Body of pancreas (tissue), 4 donors: ENCODE data around the gene ANKRD29. TPM values are rescaled to one million over a fixed set of nuclear protein-coding genes. Genes with fewer than 3 reads are reported as not detected.

Experiments
- ATAC-seq: fragments of 150-250 bp; one replicate; pipeline ENCODE4 v1.9.1; 2016
- DNase-seq, 4 donors: peaks; one replicate each; pipeline ENCODE4 v3.0.0-alpha.2; 2019
- H3K27ac ChIP-seq, 4 donors: fragments of 200-600 bp; sonication (generic); 1 replicate in 3 of 4; 2 replicates in 1 of 4; pipeline versions ENCODE4 v1.5.1 to v1.6.1; 2016 to 2019; ENCODE audit warnings: mild to moderate bottlenecking in 1 of 4, mixed read lengths in 1 of 4, moderate library complexity in 1 of 4
- H3K27me3 ChIP-seq, 2 donors: fragments of 200-600 bp; sonication (generic); one replicate each; pipeline ENCODE4 v1.6.0; 2016; ENCODE audit warnings: mild to moderate bottlenecking in 1 of 2
- H3K36me3 ChIP-seq, 2 donors: fragments of 200-600 bp; sonication (generic); replicated peaks in 1 of 2; 2 replicates each; pipeline ENCODE4 v1.5.1; 2016; ENCODE audit warnings: low read depth in 2 of 2; ENCODE audit not compliant: insufficient read depth in 1 of 2
- H3K4me1 ChIP-seq: fragments of 200-600 bp; sonication (generic); one replicate; pipeline ENCODE4 v1.6.0; 2016
- H3K4me3 ChIP-seq, 2 donors: fragments of 200-600 bp; sonication (generic); 1 replicate in 1 of 2; 2 replicates in 1 of 2; pipeline ENCODE4 v1.5.1; 2016 to 2019
- H3K9me3 ChIP-seq, 3 donors: fragments of 200-600 bp; sonication (generic); 1 replicate in 2 of 3; 2 replicates in 1 of 3; pipeline ENCODE4 v1.5.1; 2016
- CTCF ChIP-seq, 7 experiments: fragments of 450-650 bp in 4 of 7; fragments of 200-600 bp in 3 of 7; sonication (generic) in 3 of 7; IDR thresholded peaks; one replicate each; pipeline ENCODE4 v1.5.1; 2016 to 2019; ENCODE audit warnings: antibody characterized with exemption in 7 of 7
- POLR2A ChIP-seq, 3 donors: fragments of 450-650 bp; IDR thresholded peaks; one replicate each; pipeline ENCODE4 v1.6.1; 2016; ENCODE audit warnings: antibody characterized with exemption in 3 of 3, mild to moderate bottlenecking in 2 of 3
- WGBS, 2 donors: methylation state at CpG; one replicate each; pipeline ENCODE4 v1.1.5; 2017; 5-methylcytosine and 5-hydroxymethylcytosine counted together
- intact Hi-C: fragments of 100-400 bp; cut with DNase I; formaldehyde crosslinking; loops from one replicate; pipeline ENCODE4 v1.15.1; 2023
- total RNA-seq, 2 donors: library from RNA; depleted of rRNA; stranded (reverse); fragments of >200 nt; gene quantifications; one replicate each; pipeline ENCODE4 v1.1.0, GENCODE V29; 2016

ANKRD29 gene
- total RNA-seq, 2 donors from 2014 or later = 0.52 to 3.3 TPM

- no peaks in the 10 kb centered on the region for H3K9me3 ChIP-seq
- intact Hi-C loops = no loop called here
- H3K36me3 ChIP-seq = no peaks in the 10 kb centered on the region
- DNase-seq = peak in 2 of 4 donors; percentile 6 to 20
- peaks cover 18% of the 10 kb centered on the region for H3K4me1 ChIP-seq
- H3K27ac ChIP-seq = peak overlapping the region; percentile 98 to 99 (median 98)
- H3K27me3 ChIP-seq = no peaks in the 10 kb centered on the region
- peak in 1 of 7 experiments; percentile 15 for TF ChIP-seq CTCF (IDR thresholded peaks at IDR 0.05)
- no peak for TF ChIP-seq POLR2A (IDR thresholded peaks at IDR 0.05)
- 21 to 30% methylated on average over 7 of the region's 7 CpGs for WGBS, 2 donors
- ATAC-seq = no peak
- no peak overlapping the region for H3K4me3 ChIP-seq
Observed at GRCh38 chr18:23587220-23587642, 75.5 kb downstream of the ANKRD29 start.

- H3K4me3 ChIP-seq = peak within 1 kb of the TSS; percentile 43 to 64
- 0% methylated on average over 21 to 90 of the region's 95 CpGs for WGBS, 2 donors
- ATAC-seq (peak; percentile 94), DNase-seq (peak; percentile 94 to 96 (median 96))
- peak within 1 kb of the TSS; percentile 98 to 99 (median 98) for H3K27ac ChIP-seq
- intact Hi-C loops = no loop called here
- peaks cover 18% of the 10 kb centered on the region for H3K4me1 ChIP-seq
- no peaks in the 10 kb centered on the region for H3K9me3 ChIP-seq
- no peaks in the 10 kb centered on the region for H3K36me3 ChIP-seq
- no peaks in the 10 kb centered on the region for H3K27me3 ChIP-seq
- TF ChIP-seq CTCF (IDR thresholded peaks at IDR 0.05) = peak; percentile 79 to 97 (median 87)
- peak; percentile 91 to 98 (median 97) for TF ChIP-seq POLR2A (IDR thresholded peaks at IDR 0.05)
Observed at GRCh38 chr18:23586249-23587196, 76.2 kb downstream of the ANKRD29 start, which contains the start of gene NPC1. Gene NPC1 (minus strand): TSS chr18:23586506. CDS start chr18:23586343, 163 bp downstream.

- no peak for ATAC-seq
- DNase-seq = no peak
- Histone ChIP-seq H3K27me3 (no peaks in the 10 kb centered on the region), H3K4me1 (peaks cover 18% of the 10 kb centered on the region), H3K36me3 (no peaks in the 10 kb centered on the region), H3K27ac (peak overlapping the region; percentile 98 to 99 (median 98)), H3K9me3 (no peaks in the 10 kb centered on the region), H3K4me3 (peak overlapping the region; percentile 43 to 64)
- WGBS, 2 donors = 0 to 1% methylated on average over 4 to 14 of the region's 14 CpGs
- intact Hi-C loops = no loop called here
- TF ChIP-seq CTCF (IDR thresholded peaks at IDR 0.05) (no peak), POLR2A (IDR thresholded peaks at IDR 0.05) (no peak)
Observed at GRCh38 chr18:23585897-23586248, 76.8 kb downstream of the ANKRD29 start.

- Histone ChIP-seq H3K4me1 (peaks cover 22% of the 10 kb centered on the region), H3K27ac (peak overlapping the region; percentile 98 to 99 (median 98)), H3K9me3 (no peaks in the 10 kb centered on the region), H3K36me3 (no peaks in the 10 kb centered on the region), H3K27me3 (no peaks in the 10 kb centered on the region), H3K4me3 (peak overlapping the region; percentile 43 to 64)
- TF ChIP-seq POLR2A (IDR thresholded peaks at IDR 0.05) (no peak), CTCF (IDR thresholded peaks at IDR 0.05) (no peak)
- WGBS, 2 donors = 28 to 38% methylated on average over 19 of the region's 19 CpGs
- DNase-seq = peak in 2 of 4 donors; percentile 17 to 18
- intact Hi-C loops = no loop called here
- ATAC-seq = no peak
Observed at GRCh38 chr18:23585007-23585871, 77.5 kb downstream of the ANKRD29 start.
